Spinal cord (tissue), 10 donors: Measurements from ENCODE around the gene GALNT14. TPM values are rescaled to one million over a fixed set of nuclear protein-coding genes. Genes with fewer than 3 reads are reported as not detected.

Experiments used
- DNase-seq, 6 donors: peaks; one replicate each; pipeline versions ENCODE4 v3.0.0 to v3.0.0-alpha.2; 2013 to 2015; ENCODE audit warnings: low spot score in 6 of 6, low read depth in 4 of 6
- H3K27ac ChIP-seq: one replicate; pipeline ENCODE4 v1.5.1; 2013; ENCODE audit warnings: low read depth, low read length, control low read depth
- H3K27me3 ChIP-seq: one replicate; pipeline ENCODE4 v1.6.1; 2013; ENCODE audit warnings: low read length; ENCODE audit not compliant: control insufficient read depth, insufficient read depth
- H3K36me3 ChIP-seq: one replicate; pipeline ENCODE4 v1.6.1; 2013; ENCODE audit warnings: low read length; ENCODE audit not compliant: control insufficient read depth, insufficient read depth
- H3K4me1 ChIP-seq: one replicate; pipeline ENCODE4 v1.6.1; 2013; ENCODE audit warnings: low read length; ENCODE audit not compliant: control insufficient read depth, insufficient read depth
- H3K4me3 ChIP-seq: one replicate; pipeline ENCODE4 v1.5.1; 2013; ENCODE audit warnings: low read depth, low read length, control low read depth
- H3K9me3 ChIP-seq: one replicate; pipeline ENCODE4 v1.6.1; 2013; ENCODE audit warnings: low read length; ENCODE audit not compliant: control insufficient read depth, insufficient read depth
- WGBS: methylation state at CpG from one replicate; pipeline ENCODE4 v1.1.5; 2013; ENCODE audit warnings: missing lambda C conversion rate; ENCODE audit not compliant: insufficient coverage; 5-methylcytosine and 5-hydroxymethylcytosine counted together
- polyA plus RNA-seq, 2 donors: library from polyadenylated mRNA; unstranded; fragments of 120-200 nt; gene quantifications; one replicate each; pipeline ENCODE4 v1.2.1, GENCODE V29; 2013; ENCODE audit not compliant: insufficient read length in 2 of 2
- total RNA-seq, 2 donors: library from RNA; depleted of rRNA in 1 of 2; stranded (reverse); fragments of 120-200 nt in 1 of 2; fragments of >200 nt in 1 of 2; gene quantifications; one replicate each; pipeline versions ENCODE4 v1.2.3 to v1.2.4, GENCODE V29; 2013 to 2014
- donor health status: healthy.

The GALNT14 gene
- total and polyA plus RNA-seq, 4 donors: 4.6 to 25.1 (median 16.2) TPM

GRCh38 chr2:30966786-30967185 lies 171.5 kb downstream of the GALNT14 start:
- no CpG with 5 or more reads among the region's 4 CpGs for WGBS
- Histone ChIP-seq H3K4me3 (no peak overlapping the region), H3K36me3 (peaks cover 8% of the 10 kb centered on the region), H3K9me3 (no peaks in the 10 kb centered on the region), H3K27me3 (no peaks in the 10 kb centered on the region), H3K27ac (no peak overlapping the region), H3K4me1 (peaks cover 7% of the 10 kb centered on the region)
- DNase-seq: peak in 1 of 6 donors; percentile 85

GRCh38 chr2:30965022-30965531 lies 173.2 kb downstream of the GALNT14 start:
- WGBS: 73% methylated on average over 10 of the region's 10 CpGs
- Histone ChIP-seq H3K9me3 (no peaks in the 10 kb centered on the region), H3K36me3 (peaks cover 8% of the 10 kb centered on the region), H3K27me3 (no peaks in the 10 kb centered on the region), H3K27ac (no peak overlapping the region), H3K4me3 (no peak overlapping the region), H3K4me1 (peaks cover 11% of the 10 kb centered on the region)
- no peak for DNase-seq

GRCh38 chr2:30964334-30965005 lies 173.8 kb downstream of the GALNT14 start:
- H3K27me3 ChIP-seq: no peaks in the 10 kb centered on the region
- no peak overlapping the region for H3K27ac ChIP-seq
- peaks cover 8% of the 10 kb centered on the region for H3K36me3 ChIP-seq
- 77% methylated on average over 10 of the region's 11 CpGs for WGBS
- DNase-seq: no peak
- H3K4me3 ChIP-seq: no peak overlapping the region
- H3K9me3 ChIP-seq: no peaks in the 10 kb centered on the region
- peaks cover 15% of the 10 kb centered on the region for H3K4me1 ChIP-seq

GRCh38 chr2:30963184-30963583 lies 175.1 kb downstream of the GALNT14 start:
- Histone ChIP-seq H3K27ac (no peak overlapping the region), H3K4me3 (no peak overlapping the region), H3K4me1 (peaks cover 19% of the 10 kb centered on the region), H3K9me3 (no peaks in the 10 kb centered on the region), H3K27me3 (no peaks in the 10 kb centered on the region), H3K36me3 (peaks cover 8% of the 10 kb centered on the region)
- 67% methylated on average over 4 of the region's 7 CpGs for WGBS
- DNase-seq: no peak

GRCh38 chr2:30960213-30960612 lies 178.0 kb downstream of the GALNT14 start:
- peak in 1 of 6 donors; percentile 47 for DNase-seq
- Histone ChIP-seq H3K4me3 (no peak overlapping the region), H3K4me1 (peaks cover 15% of the 10 kb centered on the region), H3K27ac (no peak overlapping the region), H3K9me3 (no peaks in the 10 kb centered on the region), H3K27me3 (no peaks in the 10 kb centered on the region), H3K36me3 (peaks cover 5% of the 10 kb centered on the region)
- 61% methylated on average over 5 of the region's 10 CpGs for WGBS

GRCh38 chr2:30959653-30960052 lies 178.6 kb downstream of the GALNT14 start:
- no peaks in the 10 kb centered on the region for H3K9me3 ChIP-seq
- peaks cover 5% of the 10 kb centered on the region for H3K36me3 ChIP-seq
- DNase-seq: no peak
- no peaks in the 10 kb centered on the region for H3K27me3 ChIP-seq
- H3K4me3 ChIP-seq: no peak overlapping the region
- WGBS: 100% methylated on average over 1 of the region's 3 CpGs
- no peak overlapping the region for H3K27ac ChIP-seq
- H3K4me1 ChIP-seq: peaks cover 15% of the 10 kb centered on the region

GRCh38 chr2:30958918-30959265 lies 179.3 kb downstream of the GALNT14 start:
- Histone ChIP-seq H3K27me3 (no peaks in the 10 kb centered on the region), H3K4me3 (no peak overlapping the region), H3K9me3 (no peaks in the 10 kb centered on the region), H3K27ac (no peak overlapping the region), H3K36me3 (peaks cover 5% of the 10 kb centered on the region), H3K4me1 (peaks cover 15% of the 10 kb centered on the region)
- no peak for DNase-seq
- WGBS: 47% methylated on average over 4 of the region's 4 CpGs

- H3K36me3 ChIP-seq: peaks cover 5% of the 10 kb centered on the region
- no peak overlapping the region for H3K27ac ChIP-seq
- H3K27me3 ChIP-seq: no peaks in the 10 kb centered on the region
- 82% methylated on average over 12 of the region's 15 CpGs for WGBS
- H3K4me1 ChIP-seq: peaks cover 15% of the 10 kb centered on the region
- DNase-seq: no peak
- no peaks in the 10 kb centered on the region for H3K9me3 ChIP-seq
- H3K4me3 ChIP-seq: no peak overlapping the region
These were observed 179.9 kb downstream of the GALNT14 start for GRCh38 chr2:30958193-30958917.

GRCh38 chr2:30957591-30957990 lies 180.6 kb downstream of the GALNT14 start:
- no peak for DNase-seq
- Histone ChIP-seq H3K4me1 (peaks cover 15% of the 10 kb centered on the region), H3K27ac (no peak overlapping the region), H3K27me3 (no peaks in the 10 kb centered on the region), H3K4me3 (no peak overlapping the region), H3K9me3 (no peaks in the 10 kb centered on the region), H3K36me3 (peaks cover 5% of the 10 kb centered on the region)
- 100% methylated on average over 1 of the region's 5 CpGs for WGBS

- no peak overlapping the region for H3K4me3 ChIP-seq
- H3K9me3 ChIP-seq: no peaks in the 10 kb centered on the region
- peak in 1 of 6 donors; percentile 34 for DNase-seq
- H3K4me1 ChIP-seq: peaks cover 15% of the 10 kb centered on the region
- H3K27ac ChIP-seq: no peak overlapping the region
- H3K27me3 ChIP-seq: no peaks in the 10 kb centered on the region
- peaks cover 5% of the 10 kb centered on the region for H3K36me3 ChIP-seq
These were observed 181.2 kb downstream of the GALNT14 start for GRCh38 chr2:30956995-30957394.
